ENCODE measurements around the gene MYLK. TPM values are rescaled to one million over a fixed set of nuclear protein-coding genes. Genes with fewer than 3 reads are reported as not detected.

MYLK gene
- total RNA-seq, 4 donors from 2014 or later = 420 to 1,252 (median 768) TPM

DNA sequence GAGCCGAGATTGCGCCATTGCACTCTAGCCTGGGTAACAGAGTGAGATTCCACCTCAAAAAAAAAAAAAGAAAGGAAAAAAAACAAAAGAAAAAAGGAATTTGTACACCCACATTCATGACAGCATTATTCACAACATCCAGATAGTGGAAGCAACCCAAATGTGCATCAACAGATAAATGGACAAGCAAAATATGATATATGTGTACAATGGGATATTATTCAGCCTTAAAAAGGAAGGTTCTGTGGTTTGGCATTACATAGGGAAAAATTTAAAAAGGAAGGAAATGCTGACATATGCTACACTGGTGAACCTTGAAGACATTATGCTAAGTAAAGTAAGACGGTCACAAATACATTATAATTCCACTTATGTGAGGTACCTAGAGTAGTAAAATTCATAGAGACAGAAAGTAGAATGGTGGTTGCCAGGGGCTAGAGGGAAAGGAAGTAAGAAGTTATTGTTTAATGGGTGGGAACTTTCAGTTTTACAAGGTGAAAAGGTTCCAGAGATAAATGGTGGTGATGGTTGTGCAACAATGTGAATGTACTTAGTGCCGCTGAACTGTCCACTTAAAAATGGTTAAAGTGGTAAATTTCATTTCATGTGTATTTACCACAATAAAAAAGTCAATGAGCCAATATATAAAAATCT is 118.5 kb downstream of the MYLK start:
- Histone ChIP-seq H3K27me3 (no peaks in the 10 kb centered on the region), H3K4me3 (no peak overlapping the region), H3K4me1 (peaks cover 6% of the 10 kb centered on the region in 2 donors), H3K27ac (peak overlapping the region in 1 of 2 donors; percentile 34), H3K36me3 (no peaks in the 10 kb centered on the region), H3K9me3 (no peaks in the 10 kb centered on the region)
- no peak for TF ChIP-seq POLR2A (IDR thresholded peaks at IDR 0.05)
- TF ChIP-seq, protein P1, sequence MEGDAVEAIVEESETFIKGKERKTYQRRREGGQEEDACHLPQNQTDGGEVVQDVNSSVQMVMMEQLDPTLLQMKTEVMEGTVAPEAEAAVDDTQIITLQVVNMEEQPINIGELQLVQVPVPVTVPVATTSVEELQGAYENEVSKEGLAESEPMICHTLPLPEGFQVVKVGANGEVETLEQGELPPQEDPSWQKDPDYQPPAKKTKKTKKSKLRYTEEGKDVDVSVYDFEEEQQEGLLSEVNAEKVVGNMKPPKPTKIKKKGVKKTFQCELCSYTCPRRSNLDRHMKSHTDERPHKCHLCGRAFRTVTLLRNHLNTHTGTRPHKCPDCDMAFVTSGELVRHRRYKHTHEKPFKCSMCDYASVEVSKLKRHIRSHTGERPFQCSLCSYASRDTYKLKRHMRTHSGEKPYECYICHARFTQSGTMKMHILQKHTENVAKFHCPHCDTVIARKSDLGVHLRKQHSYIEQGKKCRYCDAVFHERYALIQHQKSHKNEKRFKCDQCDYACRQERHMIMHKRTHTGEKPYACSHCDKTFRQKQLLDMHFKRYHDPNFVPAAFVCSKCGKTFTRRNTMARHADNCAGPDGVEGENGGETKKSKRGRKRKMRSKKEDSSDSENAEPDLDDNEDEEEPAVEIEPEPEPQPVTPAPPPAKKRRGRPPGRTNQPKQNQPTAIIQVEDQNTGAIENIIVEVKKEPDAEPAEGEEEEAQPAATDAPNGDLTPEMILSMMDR (IDR thresholded peaks at IDR 0.05) = no peak
- intact Hi-C loops (cut with DNase I; ENCODE audit: low total_unique reads) = no loop called here
- DNase-seq = no peak

DNA sequence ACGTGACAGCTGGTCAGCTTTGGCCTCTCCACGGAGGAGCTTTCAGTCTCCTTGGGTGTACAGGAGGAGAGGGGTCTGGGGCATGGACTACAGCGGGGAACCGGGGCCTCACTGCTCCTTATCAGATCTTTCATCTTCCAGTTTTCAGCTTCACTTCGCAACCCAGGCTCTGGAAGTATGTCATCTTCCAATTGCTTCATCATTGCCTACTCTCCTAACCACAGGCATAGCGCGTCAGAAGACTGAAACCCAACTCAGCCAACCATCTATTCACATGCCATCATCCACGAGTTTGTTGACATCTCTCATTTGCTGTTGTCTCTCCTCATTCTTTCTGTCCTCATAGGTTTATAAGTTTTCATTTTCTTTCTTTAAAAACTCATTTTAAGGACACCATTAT is 119.5 kb downstream of the MYLK start:
- intact Hi-C loops (cut with DNase I; ENCODE audit: low total_unique reads) = no loop called here
- Histone ChIP-seq H3K36me3 (no peaks in the 10 kb centered on the region), H3K4me1 (peaks cover 6% of the 10 kb centered on the region in 2 donors), H3K4me3 (no peak overlapping the region), H3K27me3 (no peaks in the 10 kb centered on the region), H3K9me3 (no peaks in the 10 kb centered on the region), H3K27ac (no peak overlapping the region)
- TF ChIP-seq, protein P1 (IDR thresholded peaks at IDR 0.05) = no peak
- TF ChIP-seq POLR2A (IDR thresholded peaks at IDR 0.05) = no peak
- no peak for DNase-seq

DNA sequence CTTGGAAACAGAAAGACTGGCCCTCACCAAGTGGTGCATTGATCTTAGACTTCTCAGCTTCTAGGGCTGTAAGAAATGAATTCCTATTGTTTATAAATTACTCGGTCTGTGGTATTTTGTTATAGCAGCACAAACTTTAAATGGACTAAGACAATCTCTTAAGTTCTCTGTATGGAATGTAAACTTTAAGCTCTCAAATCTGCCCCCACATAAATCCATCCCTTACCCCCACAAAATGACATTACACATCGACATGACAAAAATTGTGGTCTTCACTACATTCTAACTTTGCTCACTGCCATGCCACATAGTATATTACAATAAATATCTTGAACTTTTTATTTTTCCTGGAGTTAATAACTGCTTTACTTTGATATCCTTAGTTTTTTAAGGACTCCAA is 121.3 kb downstream of the MYLK start:
- Histone ChIP-seq H3K4me1 (peaks cover 0 to 6% of the 10 kb centered on the region in 2 donors), H3K27me3 (no peaks in the 10 kb centered on the region), H3K36me3 (no peaks in the 10 kb centered on the region), H3K4me3 (no peak overlapping the region), H3K27ac (no peak overlapping the region), H3K9me3 (no peaks in the 10 kb centered on the region)
- no peak for DNase-seq
- intact Hi-C loops (cut with DNase I; ENCODE audit: low total_unique reads) = no loop called here
- TF ChIP-seq, protein P1 (IDR thresholded peaks at IDR 0.05) = no peak
- no peak for TF ChIP-seq POLR2A (IDR thresholded peaks at IDR 0.05)

DNA sequence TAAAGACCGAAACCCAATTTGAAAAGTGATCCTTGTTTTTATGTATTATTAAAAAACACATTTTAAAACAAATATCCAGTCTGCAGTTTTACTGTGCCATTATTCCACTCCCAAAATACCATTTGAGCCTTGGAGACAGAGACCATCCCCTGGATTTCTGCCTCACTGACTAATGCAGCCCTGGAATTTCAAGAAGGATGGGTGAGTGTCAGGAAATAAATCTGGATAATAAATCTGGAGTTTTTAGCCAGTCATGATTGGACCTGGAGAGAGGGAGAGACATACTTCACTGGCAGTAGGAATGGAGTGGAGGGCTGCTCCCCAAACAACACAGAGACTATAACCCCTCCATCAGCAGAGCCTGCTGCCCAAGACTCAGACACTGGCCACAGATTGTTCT is 123.3 kb downstream of the MYLK start:
- H3K36me3 ChIP-seq = no peaks in the 10 kb centered on the region
- intact Hi-C loops (cut with DNase I; ENCODE audit: low total_unique reads) = no loop called here
- no peaks in the 10 kb centered on the region for H3K9me3 ChIP-seq
- no peak for TF ChIP-seq POLR2A (IDR thresholded peaks at IDR 0.05)
- TF ChIP-seq, protein P1 (IDR thresholded peaks at IDR 0.05) = no peak
- H3K4me3 ChIP-seq = no peak overlapping the region
- H3K4me1 ChIP-seq = no peaks in the 10 kb centered on the region
- H3K27me3 ChIP-seq = no peaks in the 10 kb centered on the region
- no peak overlapping the region for H3K27ac ChIP-seq
- DNase-seq = no peak

DNA sequence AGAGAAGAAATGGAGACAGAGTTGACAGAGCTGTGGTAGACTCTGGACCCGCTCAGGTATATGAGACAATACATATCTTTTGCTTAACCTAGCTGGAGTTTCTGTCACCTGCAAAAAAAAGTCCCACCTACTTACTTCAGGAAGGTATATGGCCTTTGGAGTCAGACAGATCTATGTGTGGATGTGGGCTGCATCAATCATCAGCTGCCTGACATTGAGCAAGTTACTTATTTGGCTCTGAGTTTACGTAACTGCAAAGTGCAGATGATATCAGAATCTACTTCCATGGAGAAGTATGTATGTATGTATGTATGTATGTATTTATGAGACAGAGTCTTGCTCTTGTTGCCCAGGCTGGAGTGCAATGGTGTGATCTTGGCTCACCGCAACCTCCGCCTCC is 124.3 kb downstream of the MYLK start:
- DNase-seq = no peak
- Histone ChIP-seq H3K27ac (no peak overlapping the region), H3K4me1 (no peaks in the 10 kb centered on the region), H3K36me3 (no peaks in the 10 kb centered on the region), H3K4me3 (no peak overlapping the region), H3K9me3 (no peaks in the 10 kb centered on the region), H3K27me3 (no peaks in the 10 kb centered on the region)
- intact Hi-C loops (cut with DNase I; ENCODE audit: low total_unique reads) = no loop called here
- no peak for TF ChIP-seq POLR2A (IDR thresholded peaks at IDR 0.05)
- TF ChIP-seq, protein P1 (IDR thresholded peaks at IDR 0.05) = no peak
